GM21576 (cell line): ENCODE measurements around the gene NFIX.

Source experiments
- ATAC-seq: cut with Tn5 transposase; IDR thresholded peaks from one replicate; pipeline ENCODE4 v1.9.1; 2021; ENCODE audit warnings: mild to moderate bottlenecking, moderate library complexity; ENCODE audit not compliant: unreplicated experiment

The NFIX gene

GRCh38 chr19:13069415-13070359 is 74.4 kb downstream of the NFIX start:
- ATAC-seq: no peak

GRCh38 chr19:13070425-13071140 is 75.3 kb downstream of the NFIX start:
- ATAC-seq: no peak

GRCh38 chr19:13071444-13072187 is 76.3 kb downstream of the NFIX start:
- ATAC-seq: no peak

GRCh38 chr19:13072188-13072908 is 77.1 kb downstream of the NFIX start:
- no peak for ATAC-seq

GRCh38 chr19:13073263-13073662 is 78.0 kb downstream of the NFIX start:
- ATAC-seq: no peak

GRCh38 chr19:13074378-13074777 is 79.1 kb downstream of the NFIX start:
- ATAC-seq: no peak

GRCh38 chr19:13076320-13076719 is 81.0 kb downstream of the NFIX start:
- no peak for ATAC-seq

GRCh38 chr19:13076787-13077186 is 81.5 kb downstream of the NFIX start:
- no peak for ATAC-seq

GRCh38 chr19:13077240-13077639 is 82.0 kb downstream of the NFIX start:
- ATAC-seq: no peak

GRCh38 chr19:13078381-13078780 is 83.1 kb downstream of the NFIX start:
- no peak for ATAC-seq

- no peak for ATAC-seq
These were observed 83.7 kb downstream of the NFIX start for GRCh38 chr19:13078897-13079541.

GRCh38 chr19:13079542-13079986 is 84.3 kb downstream of the NFIX start:
- no peak for ATAC-seq

- ATAC-seq: no peak
These were observed 87.1 kb downstream of the NFIX start for GRCh38 chr19:13082192-13083007.

GRCh38 chr19:13083008-13083404 is 87.7 kb downstream of the NFIX start:
- no peak for ATAC-seq

- ATAC-seq: no peak
These were observed 88.4 kb downstream of the NFIX start for GRCh38 chr19:13083627-13084026.

- no peak for ATAC-seq
These were observed 90.4 kb downstream of the NFIX start for GRCh38 chr19:13085666-13086065.

- ATAC-seq: no peak
These were observed 91.1 kb downstream of the NFIX start for GRCh38 chr19:13086341-13086740.

GRCh38 chr19:13087295-13087694 is 92.0 kb downstream of the NFIX start:
- no peak for ATAC-seq

GRCh38 chr19:13087795-13088537 is 92.7 kb downstream of the NFIX start:
- ATAC-seq: no peak
